Measurements from ENCODE around the gene MOB2.

The MOB2 gene

DNA sequence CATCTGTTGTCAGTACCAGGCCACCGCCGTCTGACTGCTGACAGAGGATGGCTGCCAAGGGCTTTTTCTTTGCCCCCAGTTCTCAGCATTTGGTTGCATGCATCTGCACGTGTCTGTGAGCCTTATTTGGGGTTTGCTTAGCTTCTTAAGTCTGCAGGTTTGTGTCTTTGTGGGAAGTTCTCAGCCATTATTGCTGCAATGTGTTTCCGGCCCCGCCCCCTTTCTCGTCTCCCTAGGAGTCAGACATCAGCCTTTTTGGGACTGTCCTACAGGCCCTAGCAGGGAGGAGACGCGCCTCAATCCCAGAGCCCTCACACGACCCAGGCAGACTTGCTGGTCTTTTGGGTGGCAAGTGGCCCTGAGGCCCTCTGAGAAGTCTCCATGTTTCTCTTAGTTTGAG, 8.0 kb downstream of the MOB2 start:
- no peak for DNase-seq (ENCODE audit: low read depth)
- H3K4me3 ChIP-seq (ENCODE audit: low read depth, low read length) = no peak overlapping the region

DNA sequence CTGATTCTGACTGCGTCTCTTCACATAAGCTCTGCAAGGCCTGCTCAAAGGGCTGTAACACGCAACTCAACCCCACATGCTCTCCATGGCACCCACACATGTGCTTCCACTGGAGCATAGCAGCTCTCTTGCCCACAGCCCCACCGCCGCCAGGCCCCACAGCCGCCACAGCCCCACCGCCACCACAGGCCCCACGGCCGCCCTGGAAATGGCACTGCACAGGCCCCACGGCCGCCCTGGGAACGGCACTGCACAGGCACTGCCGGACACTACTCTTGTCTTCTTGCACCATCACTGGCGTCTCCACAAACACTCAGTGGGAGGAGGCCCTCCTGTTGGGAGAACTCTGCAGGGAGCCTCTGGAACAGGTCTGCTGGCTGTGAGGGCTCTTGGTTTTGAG, 8.6 kb downstream of the MOB2 start:
- H3K4me3 ChIP-seq (ENCODE audit: low read depth, low read length) = no peak overlapping the region
- no peak for DNase-seq (ENCODE audit: low read depth)

DNA sequence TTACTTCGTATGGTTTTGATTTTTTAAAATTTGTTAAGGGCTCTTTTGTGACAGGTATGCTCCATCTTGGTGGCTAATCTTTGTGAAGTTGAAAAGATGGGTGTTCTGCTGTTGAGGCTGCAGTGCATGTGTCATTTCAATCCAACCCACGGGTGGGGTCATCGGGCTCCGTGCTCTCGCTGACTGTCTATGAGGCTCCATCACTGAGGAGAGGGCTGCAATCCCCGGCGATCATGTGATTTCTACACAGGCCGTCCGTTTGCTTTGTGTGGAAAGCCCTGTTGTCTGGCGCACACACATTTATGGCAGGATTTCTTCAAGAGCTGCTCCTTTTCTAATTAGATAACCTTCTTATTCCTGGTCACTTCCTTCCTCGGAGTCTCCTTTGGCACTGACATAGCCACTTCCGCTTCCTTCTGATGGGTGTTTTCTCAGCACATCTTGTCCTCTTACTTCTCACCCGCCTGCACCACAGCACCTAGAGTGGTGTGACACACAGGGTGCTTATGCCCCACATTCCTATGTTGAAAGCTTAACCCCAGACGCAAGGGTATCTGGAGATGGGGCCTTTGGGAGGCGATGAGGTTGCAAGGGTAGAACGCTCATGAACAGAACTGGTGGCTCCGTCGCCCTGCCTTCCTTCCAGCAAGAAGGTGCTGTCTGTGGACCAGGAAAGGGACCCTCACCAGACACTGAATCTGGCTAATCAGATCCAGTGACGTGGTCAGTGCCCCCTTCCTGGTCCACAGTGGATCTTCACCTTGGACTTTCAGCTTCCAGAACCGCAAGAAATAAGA, 9.4 kb downstream of the MOB2 start:
- no peak for DNase-seq (ENCODE audit: low read depth)
- no peak overlapping the region for H3K4me3 ChIP-seq (ENCODE audit: low read depth, low read length)

DNA sequence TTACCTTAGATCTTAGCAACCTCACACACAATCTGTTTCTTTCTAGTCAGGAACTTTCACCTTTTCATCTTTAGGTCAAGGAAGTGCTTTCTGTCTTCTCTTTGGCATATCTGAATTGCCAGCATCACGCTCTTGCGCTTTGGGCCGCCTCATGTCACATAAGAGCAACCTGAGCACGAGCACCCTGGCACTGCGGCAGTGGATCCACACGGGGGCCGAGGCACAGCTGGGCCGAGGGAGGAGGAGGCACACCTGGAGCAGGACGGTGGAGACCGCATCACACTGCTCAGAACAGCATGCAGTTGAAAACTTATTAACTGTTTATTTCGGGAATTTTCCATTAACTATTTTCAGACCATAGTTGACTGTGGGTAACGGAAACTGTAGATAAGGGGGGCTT, 10.7 kb downstream of the MOB2 start:
- DNase-seq (ENCODE audit: low read depth) = no peak
- no peak overlapping the region for H3K4me3 ChIP-seq (ENCODE audit: low read depth, low read length)

DNA sequence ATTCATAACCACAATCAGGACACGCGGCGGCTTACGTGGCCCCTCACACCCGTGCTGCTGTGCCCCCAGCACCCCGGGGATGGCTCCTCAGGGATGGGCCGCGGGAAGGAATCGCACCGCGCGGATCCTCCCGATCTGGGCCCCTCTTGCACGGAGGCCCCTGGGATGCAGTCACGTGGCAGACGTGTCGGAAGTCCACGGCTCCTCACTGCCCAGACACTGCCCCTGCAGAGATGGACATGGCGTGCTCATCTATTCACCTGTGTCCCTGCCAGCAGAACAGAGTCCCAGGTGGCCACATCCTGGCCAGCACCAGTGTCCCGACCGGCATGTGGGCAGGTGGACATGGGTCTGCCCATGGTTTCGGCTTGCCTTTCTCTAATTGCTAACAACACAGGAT, 12.8 kb downstream of the MOB2 start:
- no peak overlapping the region for H3K4me3 ChIP-seq (ENCODE audit: low read depth, low read length)
- no peak for DNase-seq (ENCODE audit: low read depth)

DNA sequence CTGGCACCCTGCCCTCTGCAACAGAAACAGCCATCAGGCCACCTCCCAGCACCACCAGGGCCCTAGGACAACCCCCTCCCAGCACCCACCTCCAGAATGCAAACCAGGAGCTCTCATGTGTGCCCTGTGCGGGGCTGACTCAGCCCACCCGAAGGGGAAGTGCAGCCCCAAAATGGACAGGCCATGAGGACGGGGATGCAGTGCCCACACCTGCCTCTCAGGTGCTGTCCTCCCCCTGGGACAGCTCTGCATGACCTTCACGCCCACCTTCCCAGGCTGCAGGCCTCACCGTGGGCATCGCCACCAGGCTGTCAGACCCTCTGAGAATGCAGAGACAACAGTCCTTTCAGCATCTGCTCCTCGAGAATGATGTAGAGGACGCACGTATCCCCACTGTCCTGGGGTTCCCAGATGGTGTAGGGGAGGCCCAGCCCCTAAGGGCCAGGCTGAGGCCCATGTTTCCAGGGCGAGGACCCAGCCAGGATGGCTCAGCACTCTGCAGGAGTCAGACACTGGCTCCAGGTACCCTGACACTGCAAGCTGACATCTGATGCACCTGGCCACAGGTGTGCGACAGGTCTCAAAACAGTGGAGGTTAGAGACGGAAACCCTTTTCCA, 13.5 kb downstream of the MOB2 start:
- DNase-seq (ENCODE audit: low read depth) = no peak
- no peak overlapping the region for H3K4me3 ChIP-seq (ENCODE audit: low read depth, low read length)

DNA sequence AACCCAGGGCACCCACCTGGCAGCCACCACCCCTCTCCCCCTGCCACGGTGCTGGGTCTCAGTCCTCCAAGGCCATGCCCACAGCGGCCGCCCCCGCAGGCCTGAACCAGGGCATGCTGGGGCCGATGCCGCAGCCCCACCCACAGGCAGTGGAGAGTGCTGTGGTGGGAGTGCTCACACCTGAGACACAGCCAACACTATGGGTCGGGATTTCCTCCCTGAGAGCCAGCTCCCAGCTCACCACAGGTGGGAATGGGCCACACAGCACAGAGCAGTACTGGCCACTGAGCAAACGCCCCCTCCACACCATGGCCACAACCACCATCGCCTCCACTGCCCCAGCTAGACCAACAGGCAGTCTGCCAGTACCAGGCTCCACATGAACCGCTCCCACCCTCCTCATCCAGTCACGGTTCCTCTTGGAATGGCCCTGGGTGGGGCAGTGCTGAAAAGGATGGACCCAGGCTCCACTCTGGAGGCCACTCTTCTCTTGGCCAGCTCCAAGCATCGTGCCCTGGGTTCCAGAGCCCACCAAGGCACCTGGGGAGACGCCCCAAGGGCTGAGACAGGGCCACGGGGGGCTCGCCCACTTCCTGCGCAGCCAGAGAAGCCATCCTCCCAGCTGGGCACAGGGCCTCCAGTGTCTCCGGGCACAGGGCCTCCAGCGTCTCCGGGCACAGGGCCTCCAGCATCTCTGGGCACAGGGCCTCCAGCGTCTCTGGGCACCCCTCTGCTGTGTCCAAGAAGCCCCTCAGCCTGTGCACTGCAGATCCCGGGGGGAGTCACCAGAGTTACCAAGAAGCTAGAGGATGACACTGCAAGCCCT, 14.2 kb downstream of the MOB2 start:
- no peak overlapping the region for H3K4me3 ChIP-seq (ENCODE audit: low read depth, low read length)
- no peak for DNase-seq (ENCODE audit: low read depth)

DNA sequence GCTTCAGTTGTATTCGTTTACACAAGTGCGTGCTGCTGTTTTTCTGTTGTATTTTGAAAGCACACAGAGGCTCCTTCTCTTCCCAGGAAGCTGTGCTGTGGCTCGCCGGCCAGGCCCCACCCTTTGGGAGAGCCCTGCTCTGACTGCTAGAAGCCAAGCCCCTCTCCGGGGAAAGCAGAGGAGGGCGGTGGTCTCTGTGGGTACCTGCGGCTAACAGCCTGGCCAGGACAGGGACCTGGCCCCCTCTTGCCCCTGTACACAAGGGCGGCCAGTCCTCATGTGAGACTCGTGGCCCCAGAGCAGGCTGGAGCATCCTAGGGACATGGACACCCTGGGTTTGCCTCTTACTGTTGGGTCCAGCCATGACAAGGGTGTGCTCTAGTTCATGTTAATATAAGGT, 14.8 kb downstream of the MOB2 start:
- DNase-seq (ENCODE audit: low read depth) = no peak
- H3K4me3 ChIP-seq (ENCODE audit: low read depth, low read length) = no peak overlapping the region

DNA sequence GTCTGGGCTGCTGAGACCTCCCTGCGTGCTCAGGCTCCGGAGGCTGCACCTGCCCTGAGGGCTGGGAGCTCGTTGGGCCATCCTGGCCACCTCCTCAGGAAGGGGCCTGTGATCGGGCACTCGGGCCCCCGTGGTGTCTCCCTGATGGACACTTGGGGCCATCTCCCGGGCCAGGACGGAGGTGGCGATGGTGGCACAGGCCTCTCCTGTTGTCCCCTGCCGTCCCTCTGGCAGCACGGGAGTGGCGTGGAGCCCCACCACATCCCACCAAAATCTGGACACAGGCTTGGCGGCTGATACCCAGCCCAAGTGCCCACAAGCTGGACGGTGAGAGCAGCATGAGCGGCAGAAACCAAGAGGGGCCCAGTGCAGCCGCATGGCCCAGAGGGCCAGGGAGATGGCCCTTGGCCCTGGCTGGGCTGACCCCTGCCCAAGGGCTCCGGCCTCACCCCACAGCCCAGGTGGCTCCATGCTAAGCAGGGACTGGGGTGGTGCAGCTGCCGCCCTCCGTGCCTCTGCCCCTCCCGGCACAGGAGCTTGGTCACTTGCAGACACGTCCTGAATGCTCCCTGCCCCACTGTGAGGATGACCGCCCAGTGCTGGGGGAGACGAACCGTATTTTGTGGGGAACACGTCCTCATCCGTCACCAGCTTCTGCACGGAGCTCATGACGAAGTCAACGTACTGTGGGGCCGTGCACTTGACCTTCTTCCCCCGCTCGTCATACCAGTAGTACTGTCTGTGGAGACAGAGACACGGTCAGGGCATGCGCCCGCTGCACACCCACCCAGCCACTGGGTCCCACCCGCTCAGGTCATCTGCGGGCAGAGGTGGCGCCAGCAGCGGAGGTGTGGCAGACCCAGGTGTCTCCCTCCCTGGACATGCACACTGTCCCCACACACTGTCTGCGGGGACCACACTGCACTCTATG, 15.6 kb downstream of the MOB2 start:
- H3K4me3 ChIP-seq (ENCODE audit: low read depth, low read length) = no peak overlapping the region

DNA sequence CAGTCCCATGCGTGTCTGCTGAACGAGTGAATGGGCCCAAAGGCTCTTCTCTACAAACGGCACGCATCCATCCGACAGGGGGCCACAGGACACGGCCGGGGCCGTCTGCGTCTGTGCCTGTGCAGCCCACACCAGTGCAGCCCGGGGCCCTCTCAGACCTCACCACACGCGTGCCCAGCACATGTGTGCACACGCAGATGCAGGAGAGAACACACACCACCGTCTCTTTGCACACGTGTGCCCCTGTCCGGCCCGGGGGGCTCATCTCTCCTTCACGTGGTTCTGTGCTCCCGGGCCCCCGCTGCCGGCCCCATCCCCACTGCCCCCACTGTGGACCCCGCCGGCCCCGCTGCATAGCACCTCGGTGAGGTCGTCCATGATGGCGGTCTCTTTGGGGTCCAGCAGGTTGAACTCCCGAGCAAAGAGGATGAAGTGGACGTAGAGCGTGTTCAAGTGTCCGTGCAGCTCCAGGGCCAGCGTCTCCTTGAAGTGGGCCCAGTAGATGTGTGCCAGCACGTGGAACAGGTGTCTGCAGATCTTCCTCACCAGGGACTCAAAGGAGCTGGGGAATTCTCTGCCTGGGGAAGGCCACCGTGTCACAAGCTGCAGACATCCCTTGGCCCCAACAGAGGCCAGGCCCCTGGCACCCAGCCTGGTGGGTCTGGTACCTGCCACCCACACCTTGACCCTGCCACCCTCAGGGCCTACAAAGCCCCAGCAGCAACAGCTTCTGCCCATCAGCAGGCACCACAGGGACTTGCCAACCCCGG, 16.5 kb downstream of the MOB2 start:
- no peak for DNase-seq (ENCODE audit: low read depth)
- H3K4me3 ChIP-seq (ENCODE audit: low read depth, low read length) = no peak overlapping the region

More for the DNA sequence above, 15.6 kb downstream of the MOB2 start:
- no peak for DNase-seq (ENCODE audit: low read depth)

DNA sequence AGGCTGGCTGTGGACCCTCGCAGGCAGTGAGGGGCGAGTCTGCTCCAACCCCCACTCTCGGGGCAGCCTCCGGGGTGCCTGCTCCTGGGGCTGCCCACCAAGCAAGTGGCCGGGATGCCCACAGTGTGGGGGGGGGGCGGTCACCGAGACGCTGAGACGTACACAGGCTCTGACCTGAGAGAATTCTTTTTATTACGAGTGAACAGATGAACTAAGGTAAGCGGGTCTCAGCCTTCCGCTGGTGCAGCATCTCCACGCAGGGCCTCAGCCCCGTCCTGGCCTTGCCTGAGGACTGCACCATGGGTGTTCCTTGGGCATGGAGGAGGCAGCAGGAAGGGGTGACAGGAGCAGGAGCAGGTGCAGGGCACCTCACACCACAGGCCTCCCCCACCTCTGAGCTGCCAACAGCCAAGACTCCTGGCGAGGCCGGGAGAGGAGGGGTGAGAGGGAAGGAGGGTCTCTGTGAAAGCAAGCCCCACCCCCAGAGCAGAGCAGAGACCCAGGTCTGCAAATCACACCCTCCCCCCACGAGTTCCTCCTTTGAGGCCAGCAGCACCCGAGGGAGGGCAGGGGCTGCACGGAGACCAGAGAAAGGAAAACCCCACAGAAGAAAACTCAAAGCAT, 17.2 kb downstream of the MOB2 start:
- DNase-seq (ENCODE audit: low read depth) = no peak
- no peak overlapping the region for H3K4me3 ChIP-seq (ENCODE audit: low read depth, low read length)

DNA sequence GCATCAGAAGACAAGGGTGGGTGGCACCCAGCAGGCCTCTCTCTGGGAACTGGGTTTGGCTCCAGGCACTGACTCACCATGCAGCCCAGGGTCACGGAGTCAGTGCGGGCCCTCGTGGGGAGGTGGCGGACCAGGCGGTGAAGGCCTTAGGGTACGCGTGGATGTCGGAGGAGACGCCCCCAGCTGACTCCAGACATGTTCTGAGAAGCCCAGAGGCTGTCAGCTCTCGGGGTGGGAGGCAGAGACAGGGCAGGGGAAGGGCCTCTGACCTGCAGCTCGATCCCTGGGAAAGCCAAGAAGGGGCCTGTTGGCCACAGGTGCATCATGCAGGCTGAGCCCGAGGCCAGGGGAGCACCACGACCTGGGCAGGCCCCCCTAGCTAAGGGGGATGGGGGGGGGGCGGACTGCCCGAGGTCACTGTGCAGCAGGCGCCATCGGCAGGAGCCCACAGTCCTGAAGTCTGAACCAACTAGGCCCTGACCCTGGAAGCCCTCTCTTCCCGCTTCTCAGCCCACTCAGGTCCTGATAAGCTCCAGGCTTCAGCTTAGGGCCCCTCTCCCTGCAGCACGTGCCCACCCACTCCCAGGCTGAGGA, 18.0 kb downstream of the MOB2 start:
- no peak overlapping the region for H3K4me3 ChIP-seq (ENCODE audit: low read depth, low read length)
- no peak for DNase-seq (ENCODE audit: low read depth)

DNA sequence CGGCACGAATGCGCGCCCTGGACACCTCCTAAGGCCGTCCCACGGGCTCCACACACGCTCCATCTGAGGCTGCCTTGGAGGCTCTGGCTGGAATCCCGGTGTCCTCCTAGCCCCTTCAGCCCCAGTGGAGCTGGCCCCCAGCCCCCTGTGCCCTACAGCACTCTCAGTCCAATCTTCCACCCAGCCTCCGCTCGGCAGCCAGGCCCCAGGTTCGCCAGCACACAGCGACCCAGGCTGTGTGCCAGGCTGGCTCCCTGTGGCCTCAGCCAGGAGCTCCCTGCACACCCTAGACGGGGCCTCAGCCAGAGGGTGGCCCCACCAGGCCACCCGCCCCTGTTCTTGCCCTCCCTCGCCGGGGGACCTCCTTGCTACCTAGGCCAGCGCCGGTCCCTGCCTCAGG, 18.6 kb downstream of the MOB2 start:
- DNase-seq (ENCODE audit: low read depth) = no peak
- no peak overlapping the region for H3K4me3 ChIP-seq (ENCODE audit: low read depth, low read length)

DNA sequence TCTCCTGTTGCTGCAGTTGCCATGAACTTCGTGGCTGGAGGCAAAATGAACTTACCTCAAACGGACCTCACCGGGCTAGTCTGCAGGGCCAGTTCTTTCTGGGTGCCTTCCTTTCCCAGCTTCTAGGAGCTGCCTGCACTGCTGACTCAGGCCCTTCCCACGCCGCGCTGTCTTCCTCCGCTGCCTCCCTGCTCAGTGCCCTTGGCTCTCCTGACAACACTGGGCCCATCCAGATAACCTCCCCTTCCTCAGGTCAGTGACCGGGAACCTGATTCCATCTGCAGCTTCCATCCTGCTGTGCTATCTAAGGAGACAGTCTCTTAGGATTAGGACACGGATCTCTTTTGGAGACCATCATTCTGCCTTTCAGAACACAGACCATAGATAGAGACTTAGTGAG, 19.3 kb downstream of the MOB2 start:
- H3K4me3 ChIP-seq (ENCODE audit: low read depth, low read length) = no peak overlapping the region
- no peak for DNase-seq (ENCODE audit: low read depth)

DNA sequence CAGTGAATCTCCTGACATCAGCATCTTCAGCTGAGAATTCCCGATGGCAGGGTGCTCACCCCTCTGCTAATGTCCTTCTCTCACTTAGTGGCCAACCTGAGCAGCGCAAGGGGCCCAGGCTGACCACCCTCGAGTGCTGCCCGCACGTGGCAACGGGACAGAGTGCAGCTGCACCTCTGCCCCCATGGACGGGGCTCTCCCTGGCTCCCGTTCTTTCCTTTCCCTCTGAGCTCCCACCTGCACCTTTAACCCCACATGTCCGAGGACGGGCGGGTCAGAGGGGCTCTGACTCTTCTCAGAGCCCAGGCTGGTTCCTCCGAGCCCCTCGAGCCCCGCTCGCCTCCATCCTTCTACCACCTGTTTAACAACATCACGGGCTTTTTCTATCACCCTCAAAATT, 19.8 kb downstream of the MOB2 start:
- H3K4me3 ChIP-seq (ENCODE audit: low read depth, low read length) = no peak overlapping the region
- DNase-seq (ENCODE audit: low read depth) = no peak

DNA sequence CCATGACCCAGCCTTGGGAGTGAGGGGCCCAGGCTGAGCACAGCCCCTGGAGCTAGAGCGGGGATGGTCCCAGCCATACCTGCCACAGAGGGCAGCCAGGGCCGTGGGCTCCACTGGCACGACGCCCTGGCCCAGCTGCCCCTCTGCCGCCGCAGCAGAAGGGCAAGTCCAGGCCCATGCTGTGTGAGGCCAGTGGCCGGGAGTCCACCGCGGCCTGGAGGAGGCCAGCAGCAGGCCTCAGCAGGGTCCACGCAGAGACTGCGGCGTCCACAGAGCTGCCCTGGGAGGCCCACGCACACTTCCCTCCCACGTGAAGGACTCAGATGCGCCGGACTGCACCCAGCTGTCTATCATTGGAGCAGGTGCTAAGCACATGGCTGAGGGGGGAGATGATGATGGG, 23.5 kb downstream of the MOB2 start:
- DNase-seq (ENCODE audit: low read depth) = no peak
- H3K4me3 ChIP-seq (ENCODE audit: low read depth, low read length) = no peak overlapping the region

DNA sequence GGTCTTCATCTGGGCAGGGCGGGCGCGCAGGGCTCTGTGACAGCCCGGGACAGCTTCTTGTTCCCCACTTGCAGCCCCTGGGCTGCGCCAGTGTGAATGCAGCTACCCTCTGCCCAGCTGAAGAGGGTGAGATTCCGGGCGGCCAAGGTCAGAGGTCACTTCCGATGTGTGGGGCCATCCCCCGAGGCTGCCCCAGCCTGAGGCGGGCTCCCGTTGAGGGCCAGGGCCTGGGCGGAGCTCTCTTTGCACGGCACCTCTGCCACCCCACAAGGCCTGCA, 23.9 kb downstream of the MOB2 start:
- DNase-seq (ENCODE audit: low read depth) = no peak
- H3K4me3 ChIP-seq (ENCODE audit: low read depth, low read length) = no peak overlapping the region

Measured in skeletal muscle cell (primary cell).